ENCODE results near the gene ATP11A.

The ATP11A gene

GRCh38 chr13:112917737-112918136 lies 227.9 kb downstream of the ATP11A start:
- Mint-ChIP-seq H3K36me3 (peaks cover 9% of the 10 kb centered on the region), H3K9me3 (no peaks in the 10 kb centered on the region), H3K27ac (no peak overlapping the region), H3K4me1 (no peaks in the 10 kb centered on the region), H3K27me3 (peaks cover 25% of the 10 kb centered on the region), H3K4me3 (no peak overlapping the region)
- ATAC-seq, result no peak

- H3K27ac Mint-ChIP-seq, result no peak overlapping the region
- H3K9me3 Mint-ChIP-seq, result no peaks in the 10 kb centered on the region
- H3K4me1 Mint-ChIP-seq, result no peaks in the 10 kb centered on the region
- no peak for ATAC-seq
- peaks cover 9% of the 10 kb centered on the region for H3K36me3 Mint-ChIP-seq
- H3K4me3 Mint-ChIP-seq, result no peak overlapping the region
- H3K27me3 Mint-ChIP-seq, result peaks cover 25% of the 10 kb centered on the region
Measured at GRCh38 chr13:112918266-112918665, 228.4 kb downstream of the ATP11A start.

- no peak for ATAC-seq
- H3K9me3 Mint-ChIP-seq, result no peaks in the 10 kb centered on the region
- no peak overlapping the region for H3K27ac Mint-ChIP-seq
- no peak overlapping the region for H3K4me3 Mint-ChIP-seq
- H3K4me1 Mint-ChIP-seq, result no peaks in the 10 kb centered on the region
- peaks cover 25% of the 10 kb centered on the region for H3K27me3 Mint-ChIP-seq
- H3K36me3 Mint-ChIP-seq, result peaks cover 9% of the 10 kb centered on the region
Measured at GRCh38 chr13:112918746-112919145, 228.9 kb downstream of the ATP11A start.

DNA sequence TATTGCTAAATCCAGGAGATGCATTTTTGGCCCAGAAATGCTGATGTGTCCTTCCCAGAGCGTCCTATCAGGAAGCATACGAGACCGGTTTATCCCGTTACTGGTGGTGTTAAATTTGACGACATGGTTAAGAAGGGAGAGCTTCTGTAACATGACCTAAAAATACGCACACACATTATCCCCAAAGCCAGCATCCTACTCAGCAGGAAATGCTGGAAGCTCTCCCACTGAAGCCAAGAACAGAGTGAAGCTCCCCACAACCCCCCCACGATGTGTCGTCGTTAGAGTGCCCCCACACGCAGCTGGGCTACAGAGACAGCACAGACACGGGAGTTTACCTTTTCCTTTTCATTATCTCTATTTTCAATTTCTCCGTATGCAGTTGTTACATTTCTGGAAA lies 234.1 kb downstream of the ATP11A start:
- Mint-ChIP-seq H3K27ac (no peak overlapping the region), H3K4me1 (no peaks in the 10 kb centered on the region), H3K36me3 (no peaks in the 10 kb centered on the region), H3K27me3 (peaks cover 15% of the 10 kb centered on the region), H3K4me3 (no peak overlapping the region), H3K9me3 (no peaks in the 10 kb centered on the region)
- ATAC-seq, result no peak

DNA sequence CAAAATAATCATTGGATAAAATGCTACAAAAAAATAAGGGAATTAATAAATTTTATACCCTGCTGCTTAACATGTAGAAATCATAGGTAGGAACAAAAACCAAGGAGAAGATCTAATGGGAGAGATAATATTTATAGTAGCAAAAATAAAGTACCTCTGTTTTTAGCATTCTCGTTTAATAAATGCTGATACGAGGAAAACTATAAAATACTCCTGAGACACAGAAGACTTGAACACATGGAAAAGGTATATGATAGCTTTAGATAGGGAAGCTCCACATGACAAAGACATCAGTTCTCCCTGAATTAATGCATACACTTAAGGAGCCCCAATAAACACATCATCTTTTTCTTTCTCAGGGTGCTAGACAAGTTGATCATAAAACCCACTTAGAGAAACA lies 234.5 kb downstream of the ATP11A start:
- H3K27me3 Mint-ChIP-seq, result peaks cover 19% of the 10 kb centered on the region
- no peaks in the 10 kb centered on the region for H3K36me3 Mint-ChIP-seq
- no peaks in the 10 kb centered on the region for H3K9me3 Mint-ChIP-seq
- no peaks in the 10 kb centered on the region for H3K4me1 Mint-ChIP-seq
- no peak overlapping the region for H3K27ac Mint-ChIP-seq
- no peak overlapping the region for H3K4me3 Mint-ChIP-seq
- no peak for ATAC-seq

GRCh38 chr13:112926003-112926402 lies 236.2 kb downstream of the ATP11A start:
- Mint-ChIP-seq H3K27me3 (peaks cover 32% of the 10 kb centered on the region), H3K36me3 (no peaks in the 10 kb centered on the region), H3K4me3 (no peak overlapping the region), H3K27ac (no peak overlapping the region), H3K9me3 (no peaks in the 10 kb centered on the region), H3K4me1 (no peaks in the 10 kb centered on the region)
- peak; percentile 41 for ATAC-seq

DNA sequence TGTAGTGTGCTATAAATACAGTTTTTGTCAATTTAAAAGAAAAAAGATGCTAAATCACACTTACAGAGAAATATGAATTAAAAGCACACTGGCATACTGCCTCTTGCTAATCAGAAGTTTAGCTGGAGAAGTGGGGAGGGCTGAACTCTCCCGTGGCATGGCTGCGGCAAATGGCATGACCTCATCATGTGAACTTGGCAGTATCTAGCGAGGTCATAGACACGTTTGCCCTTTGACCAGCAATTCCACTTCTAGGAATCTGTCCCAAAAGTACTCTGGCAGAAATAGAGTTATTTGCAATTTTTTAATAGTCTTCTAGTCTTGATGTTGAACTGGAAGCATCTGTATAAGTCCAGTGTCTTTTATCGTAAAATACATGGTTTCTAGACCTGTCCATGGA lies 237.2 kb downstream of the ATP11A start:
- peaks cover 32% of the 10 kb centered on the region for H3K27me3 Mint-ChIP-seq

GRCh38 chr13:112928020-112928971 lies 238.5 kb downstream of the ATP11A start:
- peaks cover 32% of the 10 kb centered on the region for H3K27me3 Mint-ChIP-seq
- H3K36me3 Mint-ChIP-seq, result no peaks in the 10 kb centered on the region
- H3K4me3 Mint-ChIP-seq, result no peak overlapping the region
- no peaks in the 10 kb centered on the region for H3K9me3 Mint-ChIP-seq
- ATAC-seq, result no peak
- no peaks in the 10 kb centered on the region for H3K4me1 Mint-ChIP-seq
- H3K27ac Mint-ChIP-seq, result no peak overlapping the region

More for the DNA sequence above, 237.2 kb downstream of the ATP11A start:
- no peaks in the 10 kb centered on the region for H3K9me3 Mint-ChIP-seq
- no peaks in the 10 kb centered on the region for H3K4me1 Mint-ChIP-seq
- no peak overlapping the region for H3K27ac Mint-ChIP-seq
- ATAC-seq, result no peak
- no peaks in the 10 kb centered on the region for H3K36me3 Mint-ChIP-seq
- H3K4me3 Mint-ChIP-seq, result no peak overlapping the region

DNA sequence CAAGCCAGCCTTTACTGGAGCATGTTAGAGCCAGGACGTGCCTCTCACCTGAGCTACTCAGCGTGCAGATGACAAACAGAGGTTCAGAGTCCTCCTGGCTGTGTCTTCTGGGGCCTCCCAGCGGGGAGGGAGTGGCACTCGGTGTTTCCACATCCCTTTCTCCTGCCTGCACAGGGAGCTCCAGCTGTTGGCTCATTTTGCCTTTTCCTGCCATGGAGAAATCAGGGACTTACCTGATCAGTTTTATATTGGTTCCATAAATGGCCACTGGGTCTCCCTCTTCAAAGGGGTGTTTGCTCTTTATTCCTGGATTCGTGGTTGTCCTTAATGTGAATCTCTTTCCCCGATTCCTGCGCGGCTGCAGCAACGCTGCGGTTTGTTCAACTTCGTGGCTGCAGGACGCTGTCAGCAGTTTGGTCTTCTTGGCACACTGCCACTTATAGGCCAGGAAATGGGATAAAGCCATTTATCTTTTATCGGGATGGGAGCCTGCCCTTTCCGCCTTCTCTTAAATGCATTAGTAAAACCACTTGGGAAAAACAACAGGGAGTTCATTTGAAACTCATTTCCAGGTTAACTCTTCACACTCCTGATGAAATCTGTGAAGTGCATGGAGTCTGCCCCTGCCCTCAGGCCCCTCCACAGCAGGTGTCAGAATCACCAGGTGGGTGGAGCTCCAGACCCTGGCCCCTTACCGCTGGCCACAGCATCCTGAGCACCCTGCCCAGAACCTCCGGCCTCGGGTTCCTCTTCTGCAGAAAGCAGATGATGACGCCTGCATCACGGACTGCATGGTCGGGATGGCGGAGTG lies 239.3 kb downstream of the ATP11A start:
- Mint-ChIP-seq H3K27me3 (peaks cover 32% of the 10 kb centered on the region), H3K36me3 (no peaks in the 10 kb centered on the region), H3K4me1 (no peaks in the 10 kb centered on the region), H3K27ac (no peak overlapping the region), H3K4me3 (no peak overlapping the region), H3K9me3 (no peaks in the 10 kb centered on the region)
- ATAC-seq, result no peak

GRCh38 chr13:112929783-112930055 lies 239.9 kb downstream of the ATP11A start:
- H3K27me3 Mint-ChIP-seq, result peaks cover 32% of the 10 kb centered on the region
- no peaks in the 10 kb centered on the region for H3K36me3 Mint-ChIP-seq
- no peak for ATAC-seq
- no peaks in the 10 kb centered on the region for H3K9me3 Mint-ChIP-seq
- no peak overlapping the region for H3K4me3 Mint-ChIP-seq
- no peak overlapping the region for H3K27ac Mint-ChIP-seq
- H3K4me1 Mint-ChIP-seq, result no peaks in the 10 kb centered on the region

DNA sequence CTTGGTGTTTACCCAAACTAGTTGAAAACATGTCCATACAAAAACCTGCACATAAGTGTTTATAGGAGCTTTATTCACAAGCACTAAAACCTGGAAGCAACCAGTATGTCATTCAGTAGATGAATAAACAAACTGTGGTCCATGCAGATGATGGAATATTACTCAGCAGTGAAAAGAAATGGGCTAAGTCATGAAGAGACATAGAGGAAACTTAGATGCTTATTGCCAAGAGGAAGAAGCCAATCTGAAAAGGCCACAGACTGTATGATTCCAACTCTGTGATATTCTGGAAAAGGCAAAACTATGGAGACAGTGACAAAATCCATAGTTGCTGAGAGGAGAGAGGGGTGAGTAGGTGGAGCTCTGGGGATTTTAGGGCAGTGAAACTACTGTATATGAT lies 240.4 kb downstream of the ATP11A start:
- no peaks in the 10 kb centered on the region for H3K4me1 Mint-ChIP-seq
- ATAC-seq, result no peak
- H3K27ac Mint-ChIP-seq, result no peak overlapping the region
- H3K4me3 Mint-ChIP-seq, result no peak overlapping the region
- no peaks in the 10 kb centered on the region for H3K36me3 Mint-ChIP-seq
- peaks cover 32% of the 10 kb centered on the region for H3K27me3 Mint-ChIP-seq
- no peaks in the 10 kb centered on the region for H3K9me3 Mint-ChIP-seq

GRCh38 chr13:112931028-112931934 lies 241.4 kb downstream of the ATP11A start:
- Mint-ChIP-seq H3K27ac (no peak overlapping the region), H3K36me3 (no peaks in the 10 kb centered on the region), H3K9me3 (no peaks in the 10 kb centered on the region), H3K4me3 (no peak overlapping the region), H3K27me3 (peaks cover 32% of the 10 kb centered on the region), H3K4me1 (no peaks in the 10 kb centered on the region)
- no peak for ATAC-seq

DNA sequence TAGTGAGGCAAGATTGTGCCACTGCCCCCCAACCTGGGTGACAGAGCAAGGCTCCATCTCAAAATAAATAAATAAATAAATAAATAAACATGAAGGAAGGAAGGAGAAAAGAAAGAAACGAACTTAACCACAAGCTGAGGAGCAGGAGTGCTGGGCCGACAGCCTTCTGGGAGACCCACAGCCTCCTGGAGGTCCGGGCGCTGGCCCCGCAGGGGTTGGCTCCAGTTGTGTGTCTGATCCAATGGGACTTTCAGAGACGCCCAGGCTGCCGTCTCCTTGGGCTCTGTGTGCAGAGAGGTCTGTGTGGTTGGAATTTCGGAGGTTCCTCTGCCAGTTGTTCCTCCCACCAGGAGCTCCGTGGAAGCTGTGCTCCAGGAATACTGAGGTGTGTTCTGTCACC lies 243.1 kb downstream of the ATP11A start:
- Mint-ChIP-seq H3K36me3 (no peaks in the 10 kb centered on the region), H3K27me3 (peaks cover 35% of the 10 kb centered on the region), H3K4me1 (no peaks in the 10 kb centered on the region), H3K4me3 (no peak overlapping the region), H3K9me3 (peaks cover 5% of the 10 kb centered on the region), H3K27ac (no peak overlapping the region)
- ATAC-seq, result no peak

DNA sequence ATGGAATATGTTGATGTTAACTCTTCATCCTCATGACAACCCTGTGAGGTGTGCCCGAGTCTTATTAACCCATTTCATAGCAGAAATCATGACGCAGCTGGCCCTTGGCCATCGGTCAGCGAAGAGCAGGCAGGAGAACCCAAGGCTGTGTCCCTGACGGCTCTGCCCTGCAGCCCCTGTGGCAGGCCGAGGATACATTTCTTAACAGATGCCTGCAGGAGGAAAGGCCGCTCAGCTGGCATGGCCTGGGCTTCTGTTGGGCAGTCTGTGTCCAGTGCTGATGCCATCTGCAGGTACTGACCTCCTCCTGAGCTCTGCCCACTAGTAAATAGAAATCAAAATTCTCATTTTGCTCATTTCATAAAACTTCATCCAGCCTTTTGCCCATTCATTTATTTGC lies 243.8 kb downstream of the ATP11A start:
- H3K4me3 Mint-ChIP-seq, result no peak overlapping the region
- no peak overlapping the region for H3K27ac Mint-ChIP-seq
- H3K27me3 Mint-ChIP-seq, result peaks cover 31% of the 10 kb centered on the region

DNA sequence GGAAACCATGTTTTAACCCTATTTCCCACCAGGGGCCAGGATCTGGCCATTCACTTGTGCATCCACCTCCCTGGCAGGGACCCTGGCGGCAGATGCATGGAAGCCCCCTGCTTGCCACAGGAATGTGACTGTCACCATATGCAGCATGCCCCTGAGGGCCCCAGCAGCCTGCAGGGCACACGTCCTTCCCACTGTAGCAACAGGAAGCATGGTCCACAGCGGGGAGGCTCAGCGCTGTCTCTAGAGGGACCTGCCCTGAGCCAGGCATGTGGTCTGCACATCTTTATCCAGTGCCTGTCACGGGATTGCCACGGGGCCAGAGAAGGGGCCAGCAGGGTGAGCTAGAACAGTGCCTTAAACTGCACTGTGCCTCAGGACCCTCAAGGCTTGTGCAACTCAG lies 244.2 kb downstream of the ATP11A start:
- Mint-ChIP-seq H3K4me3 (no peak overlapping the region), H3K4me1 (no peaks in the 10 kb centered on the region), H3K27ac (no peak overlapping the region), H3K27me3 (peaks cover 27% of the 10 kb centered on the region), H3K9me3 (peaks cover 5% of the 10 kb centered on the region), H3K36me3 (no peaks in the 10 kb centered on the region)
- ATAC-seq, result no peak

More for the DNA sequence above, 243.8 kb downstream of the ATP11A start:
- Mint-ChIP-seq H3K36me3 (no peaks in the 10 kb centered on the region), H3K4me1 (no peaks in the 10 kb centered on the region), H3K9me3 (peaks cover 5% of the 10 kb centered on the region)
- ATAC-seq, result no peak

Measured in stimulated activated memory B cell treated with anti-CD40 and anti-IgM and Interleukin-4, amounts not matched to agents 10 μg/mL and 1 μg/mL and 100 μg/mL, for 72 hours (primary cell).